GM19468 (cell line): ENCODE results near the gene TGOLN2.

Experiments
- ATAC-seq: cut with Tn5 transposase; IDR thresholded peaks from one replicate; pipeline ENCODE4 v1.9.1; 2021; ENCODE audit warnings: mild to moderate bottlenecking, moderate library complexity, moderate number of reproducible peaks; ENCODE audit not compliant: unreplicated experiment; ENCODE audit errors: extremely low read depth

Gene TGOLN2

GRCh38 chr2:85273738-85274731 lies 53.8 kb downstream of the TGOLN2 start:
- no peak for ATAC-seq

- no peak for ATAC-seq
Measured at GRCh38 chr2:85272357-85272756, 55.4 kb downstream of the TGOLN2 start.

- no peak for ATAC-seq
Measured at GRCh38 chr2:85269959-85270358, 57.8 kb downstream of the TGOLN2 start.
